Cardiac muscle cell (in vitro differentiated cells and primary cell): ENCODE results near the gene SFXN5. TPM values are rescaled to one million over a fixed set of nuclear protein-coding genes. Genes with fewer than 3 reads are reported as not detected.

Source experiments
- DNase-seq, 2 donors: peaks; one replicate each; pipeline versions ENCODE4 v3.0.0 to v3.0.0-alpha.2; 2010 to 2017; ENCODE audit warnings: low read depth in 1 of 2, low spot score in 1 of 2
- H3K27ac ChIP-seq: fragments of 200-600 bp; sonication (generic); 2 replicates; pipeline ENCODE4 v1.5.1; 2016
- H3K27me3 ChIP-seq: fragments of 200-600 bp; sonication (generic); 2 replicates; pipeline ENCODE4 v1.6.0; 2016; ENCODE audit warnings: control low read depth
- H3K36me3 ChIP-seq: fragments of 200-600 bp; sonication (generic); 2 replicates; pipeline ENCODE4 v1.5.1; 2016; ENCODE audit warnings: control low read depth
- H3K4me1 ChIP-seq: fragments of 200-600 bp; sonication (generic); 2 replicates; pipeline ENCODE4 v1.8.1; 2017; ENCODE audit warnings: low read depth, mild to moderate bottlenecking, mixed run types
- H3K4me3 ChIP-seq: fragments of 200-600 bp; sonication (generic); 2 replicates; pipeline ENCODE4 v1.5.1; 2016; ENCODE audit warnings: mild to moderate bottlenecking
- H3K9me3 ChIP-seq: fragments of 200-600 bp; sonication (generic); 2 replicates; pipeline ENCODE4 v1.5.1; 2017; ENCODE audit warnings: low read depth, mild to moderate bottlenecking, control low read depth
- polyA plus RNA-seq: library from polyadenylated mRNA; unstranded; fragments of >200 nt; fragmentation: Nextera tagmentation; extraction: Ambion mirVana; gene quantifications from 2 replicates; pipeline ENCODE4 v1.2.1, GENCODE V29; 2016
- total RNA-seq: library from RNA; depleted of rRNA; stranded (reverse); fragments of >200 nt; gene quantifications from 2 replicates; pipeline ENCODE4 v1.2.3, GENCODE V29; 2016
- TF ChIP-seq, protein P1 (sequence below): IDR thresholded peaks from 2 replicates; pipeline ENCODE4 v1.5.1; 2012; ENCODE audit warnings: low read depth, mild to moderate bottlenecking, low read length

SFXN5 gene
- total and polyA plus RNA-seq, 2 experiments from 2014 or later, result 11.4 to 13.5 TPM

DNA sequence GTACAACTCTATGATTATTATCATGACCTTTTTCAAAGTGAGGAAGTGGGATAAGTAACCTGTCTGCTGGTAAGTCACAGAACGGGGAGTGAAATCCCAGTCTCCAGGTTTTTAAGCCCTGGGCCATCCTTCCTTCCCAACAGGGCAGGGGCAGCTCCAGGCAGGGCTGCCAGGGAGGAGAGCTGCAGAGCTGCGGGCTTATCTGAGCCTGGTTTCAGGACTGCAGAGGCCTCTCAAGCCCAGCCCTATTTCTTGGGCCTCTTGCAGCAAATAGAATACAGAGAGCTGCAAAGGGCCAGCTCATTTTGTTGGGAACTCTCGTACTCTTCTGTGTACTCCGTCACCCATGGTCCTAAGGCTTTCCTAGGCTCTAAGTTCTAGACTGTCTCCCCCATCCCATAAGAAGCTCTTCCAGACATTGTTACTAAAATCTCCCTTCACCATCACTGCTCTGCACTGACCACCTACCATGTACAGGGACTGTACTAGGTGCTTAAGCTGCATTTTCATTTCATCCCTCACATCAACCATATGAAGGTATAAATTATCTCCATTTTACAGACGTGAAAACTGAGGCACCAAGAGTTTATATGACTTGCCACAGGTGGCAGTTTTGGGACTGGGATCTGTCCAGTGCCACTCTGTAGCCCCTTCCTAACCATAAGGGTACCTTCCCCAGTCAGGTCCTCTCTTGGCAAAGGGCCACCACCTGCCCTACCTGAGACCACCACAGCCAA is 38.1 kb upstream of the SFXN5 start:
- Histone ChIP-seq H3K4me3 (no peak overlapping the region), H3K27ac (no peak overlapping the region), H3K9me3 (no peaks in the 10 kb centered on the region), H3K27me3 (peaks cover 19% of the 10 kb centered on the region), H3K36me3 (no peaks in the 10 kb centered on the region), H3K4me1 (peaks cover 15% of the 10 kb centered on the region)
- no peak for DNase-seq
- TF ChIP-seq, protein P1, sequence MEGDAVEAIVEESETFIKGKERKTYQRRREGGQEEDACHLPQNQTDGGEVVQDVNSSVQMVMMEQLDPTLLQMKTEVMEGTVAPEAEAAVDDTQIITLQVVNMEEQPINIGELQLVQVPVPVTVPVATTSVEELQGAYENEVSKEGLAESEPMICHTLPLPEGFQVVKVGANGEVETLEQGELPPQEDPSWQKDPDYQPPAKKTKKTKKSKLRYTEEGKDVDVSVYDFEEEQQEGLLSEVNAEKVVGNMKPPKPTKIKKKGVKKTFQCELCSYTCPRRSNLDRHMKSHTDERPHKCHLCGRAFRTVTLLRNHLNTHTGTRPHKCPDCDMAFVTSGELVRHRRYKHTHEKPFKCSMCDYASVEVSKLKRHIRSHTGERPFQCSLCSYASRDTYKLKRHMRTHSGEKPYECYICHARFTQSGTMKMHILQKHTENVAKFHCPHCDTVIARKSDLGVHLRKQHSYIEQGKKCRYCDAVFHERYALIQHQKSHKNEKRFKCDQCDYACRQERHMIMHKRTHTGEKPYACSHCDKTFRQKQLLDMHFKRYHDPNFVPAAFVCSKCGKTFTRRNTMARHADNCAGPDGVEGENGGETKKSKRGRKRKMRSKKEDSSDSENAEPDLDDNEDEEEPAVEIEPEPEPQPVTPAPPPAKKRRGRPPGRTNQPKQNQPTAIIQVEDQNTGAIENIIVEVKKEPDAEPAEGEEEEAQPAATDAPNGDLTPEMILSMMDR, result no peak

DNA sequence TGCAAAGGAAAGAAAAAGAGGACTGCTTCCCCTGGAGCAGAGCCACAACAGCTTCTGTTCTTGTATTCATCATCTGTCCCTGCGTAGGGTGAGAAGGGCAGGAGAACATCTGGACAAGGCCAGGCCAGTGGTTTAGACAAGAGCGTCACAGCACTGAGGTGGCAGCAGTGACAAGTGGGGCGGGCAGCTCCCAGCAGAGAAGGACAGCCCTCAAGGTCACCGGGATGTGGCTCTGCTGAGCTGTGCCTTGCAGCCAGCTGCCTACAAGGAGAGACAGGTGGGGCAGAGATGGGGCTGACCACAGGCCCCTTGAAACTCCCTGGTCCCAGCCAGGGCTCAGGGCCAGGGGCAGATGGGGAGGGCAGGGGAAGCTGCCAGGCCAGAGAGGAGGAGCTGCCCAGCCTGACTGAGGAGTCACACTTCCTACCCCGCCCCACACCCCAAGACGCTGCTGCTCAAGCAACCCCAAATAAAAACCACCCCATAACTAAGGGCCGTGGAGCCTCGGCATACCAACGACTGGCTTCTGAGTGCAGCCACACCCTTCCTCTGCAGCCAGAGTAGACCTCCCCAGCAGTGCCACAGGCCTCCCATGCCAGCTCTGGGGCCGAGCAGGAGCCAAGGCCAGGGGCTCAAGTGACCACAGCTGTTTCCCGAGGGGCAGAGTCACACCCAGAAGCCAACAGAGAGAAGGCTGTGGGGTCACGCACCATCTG is 35.9 kb upstream of the SFXN5 start:
- TF ChIP-seq, protein P1, result no peak
- peak in 1 of 2 donors; percentile 50 for DNase-seq
- Histone ChIP-seq H3K9me3 (no peaks in the 10 kb centered on the region), H3K27me3 (peaks cover 17% of the 10 kb centered on the region), H3K27ac (peak overlapping the region; percentile 25), H3K4me3 (no peak overlapping the region), H3K4me1 (peaks cover 15% of the 10 kb centered on the region), H3K36me3 (no peaks in the 10 kb centered on the region)

DNA sequence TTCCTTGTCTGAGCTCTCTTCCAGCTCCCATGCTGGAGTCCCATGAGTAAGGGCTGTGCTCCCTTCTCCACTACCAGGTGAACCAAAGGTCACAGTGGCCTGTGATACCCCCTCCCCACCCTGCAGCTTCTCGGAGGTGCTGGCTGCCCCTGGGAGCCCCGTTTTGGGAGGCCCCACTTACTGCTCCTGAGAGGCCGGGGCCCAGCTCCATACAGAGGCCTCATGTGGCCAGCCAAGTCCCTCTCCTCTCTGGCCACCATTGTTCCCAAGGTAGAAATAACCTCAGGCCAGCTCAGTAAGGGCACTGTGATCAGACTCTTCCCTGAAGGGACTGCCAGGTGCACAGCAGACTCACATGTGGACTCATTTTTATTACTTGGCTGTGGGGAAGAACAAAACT is 35.3 kb upstream of the SFXN5 start:
- peak overlapping the region; percentile 25 for H3K27ac ChIP-seq
- H3K9me3 ChIP-seq, result no peaks in the 10 kb centered on the region
- peaks cover 11% of the 10 kb centered on the region for H3K27me3 ChIP-seq
- DNase-seq, result no peak
- no peaks in the 10 kb centered on the region for H3K36me3 ChIP-seq
- peaks cover 11% of the 10 kb centered on the region for H3K4me1 ChIP-seq
- TF ChIP-seq, protein P1, result no peak
- H3K4me3 ChIP-seq, result no peak overlapping the region

DNA sequence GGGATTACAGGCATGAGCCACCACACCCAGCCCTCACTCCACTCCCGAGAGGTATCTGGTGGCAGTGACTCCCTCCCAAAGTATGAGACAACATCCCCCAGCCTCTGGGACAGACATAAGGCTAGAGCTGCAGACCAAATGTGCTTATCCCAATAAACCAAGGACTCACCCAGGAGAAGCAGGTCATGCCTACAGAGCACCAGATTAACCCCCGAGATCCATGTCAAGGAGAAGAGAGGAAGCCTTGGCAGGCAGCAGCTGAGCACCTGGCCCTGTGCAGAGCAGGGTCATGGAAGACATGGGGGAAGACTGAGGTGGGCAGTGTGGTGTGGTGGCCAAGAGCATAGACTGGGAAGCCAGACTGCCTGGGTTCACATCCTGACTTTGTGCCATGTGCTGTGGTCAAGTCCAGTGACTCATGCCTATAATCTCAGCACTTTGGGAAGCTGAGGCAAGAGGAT is 34.0 kb upstream of the SFXN5 start:
- TF ChIP-seq, protein P1, result no peak
- Histone ChIP-seq H3K36me3 (no peaks in the 10 kb centered on the region), H3K4me1 (peaks cover 9% of the 10 kb centered on the region), H3K9me3 (no peaks in the 10 kb centered on the region), H3K4me3 (no peak overlapping the region), H3K27me3 (no peaks in the 10 kb centered on the region), H3K27ac (no peak overlapping the region)
- DNase-seq, result no peak

DNA sequence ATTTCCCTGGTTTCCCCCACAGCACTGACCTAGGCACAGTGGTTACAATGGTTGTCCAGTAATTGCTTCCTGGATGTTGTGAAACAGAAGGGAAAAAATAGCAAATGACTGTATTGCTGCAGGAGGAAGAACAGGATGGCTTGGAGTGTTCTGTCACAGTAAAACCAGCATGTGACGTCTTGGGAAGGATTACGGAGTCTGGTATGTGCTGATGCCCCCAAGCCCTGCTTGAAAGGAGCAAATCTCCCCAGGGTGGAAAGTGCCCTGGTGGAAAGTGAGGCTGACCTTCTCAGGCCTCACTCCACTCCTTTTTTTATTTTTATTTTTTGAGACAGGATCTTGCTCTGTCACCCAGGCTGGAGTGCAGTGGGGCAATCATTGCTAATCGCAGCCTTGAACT is 33.4 kb upstream of the SFXN5 start:
- Histone ChIP-seq H3K36me3 (no peaks in the 10 kb centered on the region), H3K27me3 (no peaks in the 10 kb centered on the region), H3K27ac (no peak overlapping the region), H3K4me3 (no peak overlapping the region), H3K9me3 (no peaks in the 10 kb centered on the region), H3K4me1 (peaks cover 9% of the 10 kb centered on the region)
- no peak for DNase-seq
- TF ChIP-seq, protein P1, result no peak
